BJ (cell line): ENCODE measurements around the gene ZNRF4. TPM values are rescaled to one million over a fixed set of nuclear protein-coding genes. Genes with fewer than 3 reads are reported as not detected.

Source experiments
- CTCF ChIA-PET: fragments of 350-600 bp; formaldehyde crosslinking; extraction: SDS; loops from one replicate; lab custom pipeline; 2021; ENCODE audit warnings: antibody characterized with exemption, inconsistent platforms; lab: Yijun Ruan, JAX
- POLR2A ChIA-PET: fragments of 300-600 bp; sonication (Branson Sonifier 250); formaldehyde crosslinking; extraction: SDS; loops from one replicate; lab custom pipeline; 2021; ENCODE audit warnings: antibody characterized with exemption; lab: Charles Lee
- DNase-seq: peaks from one replicate; pipeline ENCODE4 v3.0.0-alpha.2; 2011; ENCODE audit warnings: low read depth
- H3K27me3 ChIP-seq: 2 replicates; pipeline ENCODE4 v1.6.0; 2011; ENCODE audit warnings: low read length; ENCODE audit not compliant: control insufficient read depth, insufficient read depth
- H3K36me3 ChIP-seq: 2 replicates; pipeline ENCODE4 v1.5.1; 2011; ENCODE audit warnings: low read length; ENCODE audit not compliant: control insufficient read depth, insufficient read depth
- H3K4me3 ChIP-seq: 2 replicates; pipeline ENCODE4 v1.5.1; 2011; ENCODE audit warnings: low read depth, mild to moderate bottlenecking, control low read depth, low read length
- polyA plus RNA-seq: library from polyadenylated mRNA; depleted of rRNA; stranded (reverse); fragments of >200 nt; gene quantifications from 2 replicates; pipeline ENCODE4 v1.2.3, GENCODE V29; 2011
- TF ChIP-seq, protein P1 (sequence below): IDR thresholded peaks from 2 replicates; pipeline ENCODE4 v1.5.1; 2011; ENCODE audit warnings: low read depth, mild to moderate bottlenecking, control low read depth, inconsistent platforms, low read length, moderate library complexity; ENCODE audit not compliant: insufficient read depth

The ZNRF4 gene
- polyA plus RNA-seq, 1 experiment: not detected

DNA sequence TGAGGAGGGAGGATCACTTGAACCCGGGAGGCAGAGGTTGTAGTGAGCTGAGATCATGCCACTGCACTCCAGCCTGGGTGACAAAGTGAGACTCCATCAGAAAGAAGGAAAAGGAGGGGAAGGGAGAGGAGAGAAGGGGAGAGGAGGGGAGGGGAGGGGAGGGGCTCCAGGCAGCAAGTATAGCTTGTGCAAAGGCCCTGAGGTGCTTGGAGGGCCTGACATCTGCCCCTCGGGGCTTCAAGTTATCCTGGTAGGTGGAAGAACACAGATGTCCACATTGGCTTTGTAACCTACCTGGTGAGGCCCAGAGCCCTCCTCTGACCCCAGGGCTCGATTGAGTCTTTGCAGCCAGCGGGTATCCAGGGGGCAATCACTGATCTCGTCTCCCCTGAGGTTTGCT lies 11.5 kb upstream of the ZNRF4 start:
- TF ChIP-seq, protein P1, sequence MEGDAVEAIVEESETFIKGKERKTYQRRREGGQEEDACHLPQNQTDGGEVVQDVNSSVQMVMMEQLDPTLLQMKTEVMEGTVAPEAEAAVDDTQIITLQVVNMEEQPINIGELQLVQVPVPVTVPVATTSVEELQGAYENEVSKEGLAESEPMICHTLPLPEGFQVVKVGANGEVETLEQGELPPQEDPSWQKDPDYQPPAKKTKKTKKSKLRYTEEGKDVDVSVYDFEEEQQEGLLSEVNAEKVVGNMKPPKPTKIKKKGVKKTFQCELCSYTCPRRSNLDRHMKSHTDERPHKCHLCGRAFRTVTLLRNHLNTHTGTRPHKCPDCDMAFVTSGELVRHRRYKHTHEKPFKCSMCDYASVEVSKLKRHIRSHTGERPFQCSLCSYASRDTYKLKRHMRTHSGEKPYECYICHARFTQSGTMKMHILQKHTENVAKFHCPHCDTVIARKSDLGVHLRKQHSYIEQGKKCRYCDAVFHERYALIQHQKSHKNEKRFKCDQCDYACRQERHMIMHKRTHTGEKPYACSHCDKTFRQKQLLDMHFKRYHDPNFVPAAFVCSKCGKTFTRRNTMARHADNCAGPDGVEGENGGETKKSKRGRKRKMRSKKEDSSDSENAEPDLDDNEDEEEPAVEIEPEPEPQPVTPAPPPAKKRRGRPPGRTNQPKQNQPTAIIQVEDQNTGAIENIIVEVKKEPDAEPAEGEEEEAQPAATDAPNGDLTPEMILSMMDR: no peak
- H3K36me3 ChIP-seq: no peaks in the 10 kb centered on the region
- ChIA-PET POLR2A (no interaction called here), CTCF (no interaction called here)
- H3K4me3 ChIP-seq: no peak overlapping the region
- H3K27me3 ChIP-seq: 0 out of 2 replicates have a peak, but pooled peaks cover 1% of the 10 kb centered on the region
- DNase-seq: no peak

DNA sequence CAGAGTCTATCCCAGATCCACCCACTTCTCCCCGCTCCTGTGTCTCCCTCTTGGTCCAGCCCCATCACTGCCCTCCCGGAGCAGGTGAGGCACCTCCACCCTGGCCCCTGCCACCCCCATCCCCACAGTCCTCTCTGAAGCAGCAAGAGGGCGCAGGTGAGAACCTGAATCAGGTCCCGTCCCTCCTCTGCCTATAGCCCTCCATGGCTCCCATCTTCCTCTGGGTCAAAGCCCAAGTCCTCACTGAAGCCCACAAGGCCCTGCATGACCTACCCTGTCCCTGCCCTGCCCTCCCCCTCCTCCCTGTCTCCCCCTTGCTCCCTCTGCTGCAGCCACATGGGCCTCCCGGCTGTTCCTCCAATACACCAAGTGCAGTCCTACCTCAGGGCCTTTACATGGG lies 10.8 kb upstream of the ZNRF4 start:
- ChIA-PET POLR2A (no interaction called here), CTCF (no interaction called here)
- Histone ChIP-seq H3K27me3 (0 out of 2 replicates have a peak, but pooled peaks cover 1% of the 10 kb centered on the region), H3K4me3 (no peak overlapping the region), H3K36me3 (no peaks in the 10 kb centered on the region)
- TF ChIP-seq, protein P1: no peak
- no peak for DNase-seq

DNA sequence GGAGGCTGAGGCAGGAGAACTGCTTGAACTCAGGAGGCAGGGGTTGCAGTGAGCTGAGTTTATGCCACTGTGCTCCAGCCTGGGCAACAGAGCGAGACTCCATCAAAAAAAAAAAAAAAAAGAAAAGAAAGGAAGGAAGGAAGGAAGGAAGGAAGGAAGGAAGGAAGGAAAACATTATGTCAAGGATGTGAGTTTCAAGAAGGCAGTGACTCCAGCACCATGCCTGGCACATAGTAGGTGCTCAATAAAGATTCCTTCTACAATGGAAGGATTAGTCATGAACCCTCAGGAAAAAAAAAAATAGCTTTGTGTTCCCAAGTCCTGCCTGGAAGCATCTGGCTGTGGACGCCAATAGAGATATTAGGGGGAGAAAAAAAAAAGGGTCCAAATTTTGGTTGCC lies 10.1 kb upstream of the ZNRF4 start:
- POLR2A ChIA-PET: no interaction called here
- CTCF ChIA-PET: no interaction called here
- TF ChIP-seq, protein P1: no peak

DNA sequence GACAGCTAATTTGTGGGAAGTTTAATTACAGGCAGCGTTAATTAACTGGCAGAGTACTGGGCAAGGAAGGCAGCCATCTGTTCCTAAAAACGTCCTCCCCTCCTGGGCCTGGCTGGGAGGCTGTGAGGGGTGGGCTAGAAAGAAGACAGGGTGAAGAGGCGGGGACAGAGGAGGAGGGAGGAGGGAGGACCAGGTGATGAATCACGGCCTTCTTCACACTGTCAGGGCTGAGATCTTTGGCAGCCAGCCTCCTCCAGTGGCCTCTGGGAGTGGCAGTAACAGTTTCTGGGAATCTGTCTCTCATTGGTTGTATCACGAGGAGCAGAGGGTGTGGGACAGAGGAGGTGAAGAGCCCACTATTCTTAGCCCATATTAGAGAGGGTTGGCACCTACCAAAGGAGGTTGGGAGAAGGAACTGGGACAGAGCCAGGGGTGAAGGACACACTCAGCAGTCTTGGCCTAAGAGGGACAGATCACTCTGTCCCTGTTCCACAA lies 9.6 kb upstream of the ZNRF4 start:
- 0 out of 2 replicates have a peak, but pooled peaks cover 1% of the 10 kb centered on the region for H3K27me3 ChIP-seq
- no peak for DNase-seq
- CTCF ChIA-PET: no interaction called here

More for the DNA sequence above, 10.1 kb upstream of the ZNRF4 start:
- Histone ChIP-seq H3K4me3 (no peak overlapping the region), H3K27me3 (0 out of 2 replicates have a peak, but pooled peaks cover 1% of the 10 kb centered on the region), H3K36me3 (no peaks in the 10 kb centered on the region)
- no peak for DNase-seq

DNA sequence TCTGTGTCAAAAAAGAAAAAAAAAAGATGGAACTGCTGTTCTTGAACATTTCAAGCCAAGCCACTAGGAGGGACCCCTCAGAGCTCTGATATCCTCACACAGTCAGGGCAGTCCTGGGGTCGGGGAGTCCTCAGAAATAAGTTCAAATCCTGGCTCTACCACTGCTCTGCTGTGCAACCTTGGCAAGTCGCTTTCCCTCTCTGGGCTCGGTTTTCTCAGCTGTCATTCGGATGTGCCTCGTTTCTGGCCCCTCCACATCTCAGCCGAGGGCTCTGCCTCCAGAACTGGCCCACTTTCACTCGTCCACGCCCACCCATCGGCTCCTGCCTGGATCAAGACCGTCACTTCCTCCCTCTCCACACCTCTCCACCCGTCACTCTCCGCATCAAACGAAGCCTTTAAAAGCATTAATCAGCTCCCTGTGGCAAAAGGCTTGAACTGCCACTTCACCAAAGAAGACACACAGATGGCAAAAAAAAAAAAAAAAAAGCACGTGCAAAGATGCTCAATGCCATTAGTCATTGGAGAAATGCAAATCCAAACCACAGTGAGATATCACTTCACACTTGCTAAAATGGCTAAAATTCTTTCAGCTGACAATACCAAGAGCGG lies 7.4 kb upstream of the ZNRF4 start:
- TF ChIP-seq, protein P1: no peak
- no peak overlapping the region for H3K4me3 ChIP-seq
- ChIA-PET POLR2A (interaction anchor here (0.5 kb wide), 1 partner anchor 472 kb away, joined by 7 read pairs; no protein-coding TSS in a partner anchor), CTCF (interaction anchor here (0.6 kb wide), 1 partner anchor 79 kb away, joined by 3 read pairs; no protein-coding TSS in a partner anchor)
- H3K27me3 ChIP-seq: 0 out of 2 replicates have a peak, but pooled peaks cover 1% of the 10 kb centered on the region
- no peaks in the 10 kb centered on the region for H3K36me3 ChIP-seq
- DNase-seq: no peak

More for the DNA sequence above, 9.6 kb upstream of the ZNRF4 start:
- TF ChIP-seq, protein P1: no peak
- no peak overlapping the region for H3K4me3 ChIP-seq
- POLR2A ChIA-PET: no interaction called here
- H3K36me3 ChIP-seq: no peaks in the 10 kb centered on the region
